NCI-H446 treated with DMSO at 0.1 percent for 48 hours (cell line): ENCODE measurements around the gene ZFHX3.

Experiments used
- DNase-seq: peaks from one replicate; lab custom pipeline; 2025; lab: John Stamatoyannopoulos, UW

Gene ZFHX3

GRCh38 chr16:72928090-72928981 lies 119.6 kb downstream of the ZFHX3 start:
- no peak for DNase-seq

DNA sequence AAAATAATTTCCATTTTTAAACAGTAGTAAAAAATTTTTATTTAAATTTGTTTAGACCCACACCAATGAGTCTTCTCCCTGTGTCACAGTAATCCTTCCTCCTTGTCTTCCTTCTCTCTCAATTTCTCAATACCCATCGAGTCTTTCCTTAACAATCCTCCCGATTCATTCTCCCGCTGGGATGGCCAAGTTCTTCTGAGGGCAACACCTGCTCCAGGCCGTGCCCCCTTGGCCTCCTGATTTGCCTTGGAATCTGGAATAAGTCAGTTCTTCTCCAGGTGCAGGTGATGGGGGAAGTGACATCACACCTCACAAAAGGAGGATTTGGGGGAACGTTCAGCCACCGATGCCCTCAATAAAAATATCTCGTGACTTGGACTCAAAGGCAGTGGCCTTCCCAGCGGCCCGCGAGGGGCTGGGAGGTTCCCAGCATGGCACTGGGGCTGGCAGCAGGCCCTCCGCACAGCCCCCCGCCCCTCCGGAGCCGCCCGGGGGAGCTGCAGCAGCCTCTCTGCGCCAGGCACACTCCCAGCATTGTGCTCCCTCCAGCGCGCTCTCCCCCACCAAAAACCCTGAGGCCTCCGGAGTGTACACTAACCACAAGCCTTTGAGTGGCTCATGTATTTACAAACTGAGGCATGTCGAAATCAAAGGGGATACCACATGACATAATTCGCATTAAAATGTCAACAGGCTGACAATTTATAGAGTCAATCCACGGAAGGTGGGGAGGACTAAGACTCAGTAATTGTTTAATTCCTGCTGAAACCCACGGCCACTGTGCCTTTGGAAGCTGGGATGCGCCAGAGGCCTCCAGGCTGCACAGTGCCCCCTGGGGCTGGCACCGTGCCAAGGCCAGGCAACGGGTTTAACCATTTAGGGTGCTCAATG lies 120.5 kb downstream of the ZFHX3 start:
- DNase-seq: no peak

GRCh38 chr16:72926177-72927070 lies 121.5 kb downstream of the ZFHX3 start:
- no peak for DNase-seq

DNA sequence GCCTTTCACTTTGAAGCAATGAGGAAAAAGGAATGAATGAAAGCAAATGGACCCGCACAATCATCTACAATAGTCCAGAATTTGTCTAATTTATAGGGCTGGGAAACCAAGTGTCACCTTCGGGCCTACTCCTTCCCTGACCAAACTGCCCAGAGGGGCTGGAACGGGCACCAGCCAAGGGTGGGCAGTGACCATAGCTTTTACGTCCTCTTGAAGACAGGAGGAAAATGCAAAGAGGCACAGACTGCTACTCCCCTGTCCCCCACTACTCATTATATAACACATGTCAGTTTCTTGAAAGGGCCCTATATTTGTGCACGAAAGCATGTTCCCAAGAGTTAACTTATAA lies 122.3 kb downstream of the ZFHX3 start:
- DNase-seq: no peak

DNA sequence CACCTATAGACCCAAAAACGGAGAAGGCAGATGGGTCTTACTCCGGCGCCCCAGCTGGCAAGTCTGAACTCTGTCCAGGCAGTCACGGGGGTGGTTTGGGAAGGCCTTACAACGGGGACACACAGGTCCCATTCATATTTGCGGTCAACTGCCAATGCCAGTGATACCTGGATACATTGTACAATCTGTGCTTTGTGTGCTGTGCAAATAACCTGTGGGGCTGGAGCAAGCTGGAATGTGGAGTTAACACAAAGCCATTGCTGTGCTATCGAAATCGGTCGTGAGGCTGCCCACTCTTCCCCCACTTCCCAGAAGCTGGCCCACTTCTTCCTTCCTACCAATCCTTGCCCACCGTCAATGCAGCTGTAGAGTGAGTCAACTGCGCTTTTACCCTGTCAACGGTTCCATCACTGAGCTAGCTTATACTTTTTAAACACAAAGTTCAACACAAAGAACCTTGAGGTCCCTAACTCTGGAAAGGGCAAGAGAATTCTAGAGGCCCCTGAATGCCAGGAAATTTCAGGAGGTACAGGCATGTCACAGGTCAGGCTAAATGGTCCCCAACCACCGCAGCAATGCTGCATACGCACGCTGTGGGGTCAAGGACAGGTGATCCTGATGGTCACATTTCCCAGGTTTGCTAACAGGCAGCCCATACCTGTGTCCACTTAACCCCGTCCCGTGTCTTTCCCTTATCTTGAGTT lies 122.8 kb downstream of the ZFHX3 start:
- DNase-seq: no peak

DNA sequence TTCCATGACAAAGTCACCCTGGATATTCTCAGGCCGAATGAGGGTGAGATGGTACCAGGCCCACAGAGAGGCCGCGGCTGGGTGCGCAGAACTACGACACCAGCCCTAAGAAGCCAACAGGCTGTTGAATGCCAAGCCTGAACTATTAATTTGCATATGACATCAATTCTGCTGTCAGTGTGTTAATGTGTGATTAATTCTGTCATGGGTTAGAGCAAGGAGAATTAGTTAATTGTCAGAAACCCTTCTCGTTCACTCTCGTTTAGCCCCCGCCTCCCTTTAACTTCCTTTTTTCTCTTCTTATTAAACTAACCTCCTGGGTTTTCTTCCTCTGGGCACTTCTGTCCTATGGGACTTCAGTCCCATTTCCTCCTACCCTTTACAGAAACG lies 123.4 kb downstream of the ZFHX3 start:
- no peak for DNase-seq

GRCh38 chr16:72923757-72924156 lies 124.2 kb downstream of the ZFHX3 start:
- peak; percentile 37 for DNase-seq

- no peak for DNase-seq
Measured at GRCh38 chr16:72922714-72923113, 125.2 kb downstream of the ZFHX3 start.

GRCh38 chr16:72921620-72922019 lies 126.3 kb downstream of the ZFHX3 start:
- peak; percentile 77 for DNase-seq

DNA sequence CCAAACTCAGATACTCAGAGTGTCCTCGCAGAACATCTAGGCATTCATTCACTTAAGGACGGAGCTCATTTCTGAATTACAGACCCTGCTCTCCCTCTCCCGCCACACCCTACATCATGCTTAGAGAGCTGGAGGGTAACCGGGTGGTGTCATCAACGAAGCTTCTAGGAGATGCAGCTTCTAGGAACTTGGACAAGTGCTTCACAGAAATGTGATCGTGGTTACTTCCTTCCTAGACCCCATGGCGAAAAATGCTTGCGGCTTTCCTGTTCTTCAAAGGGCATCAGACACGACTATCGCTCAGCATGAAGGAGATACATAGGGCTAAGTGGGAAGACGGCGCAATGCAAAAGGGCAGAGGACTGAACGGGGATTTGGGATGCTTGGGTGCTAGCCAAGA lies 126.8 kb downstream of the ZFHX3 start:
- no peak for DNase-seq

DNA sequence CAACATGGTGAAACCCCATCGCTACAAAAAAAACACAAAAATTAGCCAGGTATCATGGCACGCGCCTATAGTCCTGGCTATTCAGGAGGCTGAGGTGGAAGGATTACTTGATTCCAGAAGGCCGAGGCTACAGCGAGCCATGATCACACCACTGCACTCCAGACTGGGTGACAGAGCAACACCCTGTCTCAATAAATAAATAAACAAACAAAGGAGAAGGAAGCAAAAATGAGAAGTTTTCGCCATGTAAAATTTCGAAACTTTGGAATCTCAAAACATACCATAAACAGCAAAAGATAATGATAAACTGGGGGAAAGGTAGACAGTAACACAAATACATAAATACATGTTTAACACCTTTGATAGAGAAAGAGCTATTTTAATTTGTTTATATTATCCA lies 130.9 kb downstream of the ZFHX3 start:
- no peak for DNase-seq

- DNase-seq: no peak
Measured at GRCh38 chr16:72915331-72915730, 132.6 kb downstream of the ZFHX3 start.

GRCh38 chr16:72913551-72913950 lies 134.4 kb downstream of the ZFHX3 start:
- DNase-seq: no peak

DNA sequence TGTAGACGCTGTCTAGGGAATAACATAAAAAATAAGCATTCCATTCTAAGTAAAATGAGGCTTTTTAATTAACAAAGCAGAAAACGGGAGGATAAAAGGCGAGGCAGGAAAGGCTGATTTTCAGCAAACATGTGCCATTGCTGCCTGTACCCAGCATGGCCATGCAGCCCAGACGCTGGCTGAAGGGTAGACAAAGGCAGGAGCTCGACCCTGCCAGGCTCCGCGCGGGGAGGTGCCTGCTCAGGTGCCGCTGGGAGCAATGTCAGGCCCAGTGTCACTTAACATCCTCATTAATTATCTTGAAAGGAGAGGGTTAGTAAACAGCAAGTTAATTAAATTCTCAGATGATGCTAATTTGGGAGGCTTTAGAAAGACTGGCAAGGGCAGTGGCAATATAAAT lies 136.0 kb downstream of the ZFHX3 start:
- no peak for DNase-seq

- no peak for DNase-seq
Measured at GRCh38 chr16:72910875-72911274, 137.1 kb downstream of the ZFHX3 start.

GRCh38 chr16:72910381-72910780 lies 137.5 kb downstream of the ZFHX3 start:
- no peak for DNase-seq

DNA sequence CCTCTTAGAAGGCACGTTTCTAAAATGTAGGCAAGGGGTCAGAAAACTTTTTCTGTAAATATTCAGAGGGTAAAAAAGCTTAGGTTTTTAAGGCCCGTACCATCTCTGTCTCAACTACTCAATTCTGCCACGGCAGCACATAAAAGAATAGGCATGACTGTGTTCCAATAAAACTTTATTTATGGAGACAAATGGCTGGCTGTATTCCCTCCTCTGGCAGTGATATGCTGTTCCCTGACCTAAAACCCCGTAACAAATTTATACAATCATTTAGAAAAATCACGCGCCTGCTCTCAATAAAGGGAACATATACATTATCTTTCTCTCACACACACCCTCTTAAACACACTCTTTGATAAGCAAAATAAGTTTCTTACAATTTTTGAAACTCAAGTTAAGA lies 138.7 kb downstream of the ZFHX3 start:
- no peak for DNase-seq

DNA sequence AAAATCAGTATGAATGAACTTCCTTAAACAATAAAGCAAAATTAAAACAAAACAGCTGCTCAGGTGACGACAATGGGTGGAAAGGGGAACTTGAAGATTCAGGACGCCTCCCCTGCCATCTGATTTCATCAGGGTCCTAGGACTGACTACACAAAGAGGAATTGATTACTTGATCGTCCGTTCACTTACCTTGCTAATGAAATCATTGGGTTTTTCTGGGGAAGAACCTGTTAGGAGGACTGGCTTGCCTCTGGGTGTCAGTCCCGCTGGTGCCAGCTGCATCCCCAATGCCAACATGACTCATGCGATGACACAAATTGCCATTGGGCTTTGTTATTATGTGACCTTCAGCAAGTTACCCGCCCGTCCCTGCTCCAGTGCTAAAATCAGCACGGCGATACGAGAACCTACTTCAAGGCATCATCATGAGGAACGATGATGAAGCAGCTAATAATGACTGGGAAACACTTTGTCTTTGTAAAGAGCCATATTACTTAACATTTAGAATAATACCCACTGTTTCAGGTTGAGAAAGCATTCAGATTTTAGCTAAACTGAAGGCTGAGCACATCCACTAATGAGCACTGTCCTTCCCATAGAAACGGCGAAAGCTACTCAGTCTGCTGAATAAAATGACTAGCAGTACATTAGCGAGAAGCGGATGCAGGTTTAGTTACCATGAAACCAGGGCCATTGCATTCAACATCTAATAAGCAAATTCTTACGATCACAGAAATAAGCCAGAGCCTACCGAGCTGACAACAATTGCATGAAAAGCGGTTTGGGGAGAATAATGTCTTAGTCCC lies 139.4 kb downstream of the ZFHX3 start:
- DNase-seq: no peak

- no peak for DNase-seq
Measured at GRCh38 chr16:72905581-72905980, 142.3 kb downstream of the ZFHX3 start.

DNA sequence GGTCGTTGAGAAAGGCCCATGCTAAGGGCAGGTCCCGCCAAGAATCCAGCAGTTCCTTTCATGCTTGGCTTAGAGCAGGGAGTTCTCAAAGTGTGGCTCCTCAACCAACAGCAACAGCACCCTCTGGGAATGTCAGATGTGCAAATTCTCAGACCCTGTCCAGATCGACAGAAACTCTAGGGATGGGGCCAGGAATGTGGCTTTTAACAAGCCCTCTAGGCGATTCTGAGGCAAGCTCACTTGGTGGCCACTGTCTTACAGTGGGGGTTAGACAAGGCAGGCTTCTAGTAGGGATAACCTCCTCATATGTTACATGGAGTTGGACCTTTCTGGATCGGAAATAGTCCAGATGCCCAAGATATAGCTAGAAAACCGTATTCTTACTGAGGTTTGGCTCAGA lies 144.8 kb downstream of the ZFHX3 start:
- DNase-seq: no peak

GRCh38 chr16:72902206-72902605 lies 145.7 kb downstream of the ZFHX3 start:
- DNase-seq: no peak
